GM12872 (cell line): ENCODE results near the gene NLGN1.

ENCODE experiments used
- TF ChIP-seq, protein P1 (sequence below): IDR thresholded peaks from 3 replicates; pipeline ENCODE4 v1.5.1; 2011; ENCODE audit warnings: low read depth, mild to moderate bottlenecking, low read length, moderate library complexity; ENCODE audit not compliant: insufficient read depth

NLGN1 gene

DNA sequence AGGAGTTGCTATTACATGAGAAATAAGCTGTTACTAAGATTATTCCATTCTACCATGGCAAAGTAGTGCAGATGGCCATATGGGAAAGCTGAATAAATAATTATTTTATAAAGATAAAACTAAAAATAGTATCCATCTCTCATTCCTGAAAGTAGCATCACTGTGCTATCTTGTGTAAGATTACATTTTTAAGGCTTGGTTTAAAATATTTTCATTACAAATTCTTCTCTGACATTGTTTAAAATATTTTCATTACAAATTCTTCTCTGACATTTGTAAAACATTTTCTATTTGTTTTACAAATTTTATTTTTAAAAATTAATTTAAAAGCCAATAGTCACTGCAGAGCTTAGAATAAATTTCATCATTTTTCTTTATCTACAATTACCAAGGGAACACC, 796.1 kb downstream of the NLGN1 start:
- TF ChIP-seq, protein P1, sequence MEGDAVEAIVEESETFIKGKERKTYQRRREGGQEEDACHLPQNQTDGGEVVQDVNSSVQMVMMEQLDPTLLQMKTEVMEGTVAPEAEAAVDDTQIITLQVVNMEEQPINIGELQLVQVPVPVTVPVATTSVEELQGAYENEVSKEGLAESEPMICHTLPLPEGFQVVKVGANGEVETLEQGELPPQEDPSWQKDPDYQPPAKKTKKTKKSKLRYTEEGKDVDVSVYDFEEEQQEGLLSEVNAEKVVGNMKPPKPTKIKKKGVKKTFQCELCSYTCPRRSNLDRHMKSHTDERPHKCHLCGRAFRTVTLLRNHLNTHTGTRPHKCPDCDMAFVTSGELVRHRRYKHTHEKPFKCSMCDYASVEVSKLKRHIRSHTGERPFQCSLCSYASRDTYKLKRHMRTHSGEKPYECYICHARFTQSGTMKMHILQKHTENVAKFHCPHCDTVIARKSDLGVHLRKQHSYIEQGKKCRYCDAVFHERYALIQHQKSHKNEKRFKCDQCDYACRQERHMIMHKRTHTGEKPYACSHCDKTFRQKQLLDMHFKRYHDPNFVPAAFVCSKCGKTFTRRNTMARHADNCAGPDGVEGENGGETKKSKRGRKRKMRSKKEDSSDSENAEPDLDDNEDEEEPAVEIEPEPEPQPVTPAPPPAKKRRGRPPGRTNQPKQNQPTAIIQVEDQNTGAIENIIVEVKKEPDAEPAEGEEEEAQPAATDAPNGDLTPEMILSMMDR = no peak

DNA sequence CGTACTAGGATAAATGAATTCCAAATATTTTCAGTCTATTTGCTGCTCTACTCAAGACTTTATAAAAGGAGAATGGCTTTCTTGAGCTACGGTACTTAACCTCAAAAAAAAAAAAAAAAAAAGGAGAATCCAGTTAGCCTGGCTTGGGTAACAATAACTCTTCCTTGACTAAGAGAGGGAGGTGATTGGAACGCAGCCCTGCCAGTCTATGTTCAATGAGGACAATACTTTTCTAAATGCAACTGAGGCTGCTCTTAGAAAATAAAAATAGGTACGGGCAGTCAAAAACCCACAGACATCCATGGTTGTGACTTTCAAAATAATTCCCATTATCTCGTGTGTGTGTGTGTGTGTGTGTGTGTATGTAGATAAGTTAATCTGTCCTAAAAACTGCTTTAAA, 799.9 kb downstream of the NLGN1 start:
- TF ChIP-seq, protein P1 = no peak

DNA sequence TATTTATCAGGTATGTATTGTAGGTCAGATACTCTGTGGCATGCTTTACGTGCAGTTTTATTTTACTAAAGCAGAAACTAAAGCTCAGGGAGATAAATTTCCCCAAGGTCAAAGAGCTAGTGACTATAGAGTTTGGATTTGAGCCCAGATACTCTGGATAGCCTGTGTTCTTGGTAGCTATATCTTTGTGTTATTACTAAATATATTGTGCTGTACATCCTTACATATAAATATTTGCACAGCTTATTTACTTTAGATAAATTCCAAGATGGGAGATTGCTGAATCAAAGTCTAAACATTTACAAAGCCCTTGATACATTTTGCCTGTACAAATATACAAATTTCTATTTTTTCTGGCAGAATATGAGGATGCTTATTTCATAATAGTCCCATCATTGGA, 800.7 kb downstream of the NLGN1 start:
- TF ChIP-seq, protein P1 = no peak

DNA sequence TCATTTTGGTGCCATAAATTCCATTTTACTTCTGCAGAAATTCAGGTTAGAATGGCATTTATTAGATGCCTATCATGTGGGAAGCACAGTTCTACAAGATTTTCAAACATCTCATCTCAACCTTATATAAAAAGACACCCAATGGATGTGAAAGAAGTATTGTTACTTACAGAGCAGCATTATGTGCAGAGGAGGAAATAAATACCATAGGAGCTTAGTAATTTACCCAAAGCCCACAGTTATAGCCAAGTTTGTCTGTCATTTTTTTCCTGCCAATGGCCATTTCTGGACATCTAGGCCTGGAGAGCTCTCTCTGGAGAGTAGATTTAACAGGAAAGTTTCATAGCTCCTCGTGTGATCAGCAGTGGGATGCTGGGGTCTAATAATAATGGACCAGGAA, 802.2 kb downstream of the NLGN1 start:
- TF ChIP-seq, protein P1 = no peak

DNA sequence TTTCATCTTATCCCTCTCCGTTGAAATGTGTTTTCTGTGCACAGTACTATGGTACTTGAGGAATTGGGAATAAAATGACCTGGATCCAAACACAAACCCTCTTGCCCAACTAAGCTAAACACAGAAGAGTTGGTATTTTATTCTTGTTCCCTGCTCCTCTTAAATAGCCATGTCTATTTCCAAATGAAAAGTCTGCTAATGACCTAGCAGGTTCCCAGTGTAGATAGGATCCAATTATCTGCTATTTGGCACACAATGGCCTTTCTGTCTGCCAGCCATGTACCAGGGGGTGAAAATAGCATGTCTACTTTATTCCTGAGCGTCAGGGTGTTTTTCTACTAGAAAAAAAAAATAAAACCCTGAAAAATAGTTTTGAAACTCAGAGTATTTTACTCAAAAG, 804.6 kb downstream of the NLGN1 start:
- TF ChIP-seq, protein P1 = no peak

DNA sequence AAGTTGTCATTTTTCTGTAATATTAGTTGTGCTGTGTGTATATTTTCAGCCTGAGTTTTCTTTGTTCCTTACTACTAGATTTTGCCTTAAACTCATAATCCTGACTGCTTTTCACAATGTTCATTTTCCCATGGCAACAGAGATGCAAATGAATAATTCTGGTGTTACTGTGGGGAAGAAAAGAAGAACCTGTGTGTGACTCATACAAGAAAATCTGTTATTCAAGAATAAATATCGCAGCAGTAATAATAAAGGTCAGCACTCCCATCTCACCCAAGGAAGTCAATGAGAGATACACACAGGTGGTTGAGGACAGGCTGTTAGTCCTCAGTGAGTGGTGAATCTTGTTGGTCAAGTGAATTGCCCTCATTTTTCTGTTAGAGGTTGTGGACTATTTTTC, 805.0 kb downstream of the NLGN1 start:
- TF ChIP-seq, protein P1 = no peak

DNA sequence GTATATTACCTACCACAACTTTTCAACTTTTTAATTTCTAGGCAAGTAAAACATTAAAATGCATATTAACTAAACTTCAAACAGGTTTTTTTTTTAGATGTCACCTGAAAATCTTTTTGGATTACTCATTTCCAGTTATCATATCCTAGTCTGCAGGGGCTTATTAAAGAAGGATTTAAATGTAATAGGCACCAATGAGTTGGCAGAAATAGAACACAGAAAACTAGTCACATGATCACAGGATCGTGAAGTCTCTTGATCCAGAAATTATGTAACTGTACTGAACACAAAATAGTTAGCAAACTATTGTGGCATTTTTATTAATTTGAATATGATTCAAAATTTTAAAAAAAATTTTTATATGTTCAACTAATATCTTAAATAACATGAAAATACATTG, 807.2 kb downstream of the NLGN1 start:
- TF ChIP-seq, protein P1 = no peak
